GM13977 (cell line): ENCODE results near the gene ADAMTS12.
A peak's percentile ranks its signal among the peaks of the same experiment; 100 is the strongest.

Experiments
- DNase-seq: peaks from one replicate; pipeline ENCODE4 v3.0.0; 2012; ENCODE audit warnings: low spot score
- CTCF ChIP-seq: IDR thresholded peaks from 2 replicates; pipeline ENCODE4 v1.5.1; 2012; ENCODE audit warnings: mild to moderate bottlenecking, control low read depth; ENCODE audit not compliant: insufficient read depth; ENCODE audit errors: extremely low read depth, missing control alignments
- in situ Hi-C: fragments of 300-500 bp; cut with MboI; formaldehyde crosslinking; loops from one replicate; pipeline ENCODE4 v1.12.0; 2022; ENCODE audit warnings: low sequenced_read_pairs, low pct_unique_long_range_greater_than_20kb, mixed read lengths, inconsistent platforms; ENCODE audit not compliant: unreplicated experiment

Gene ADAMTS12

GRCh38 chr5:33685873-33686755 is 205.7 kb downstream of the ADAMTS12 start:
- TF ChIP-seq CTCF = no peak
- no peak for DNase-seq
- in situ Hi-C loops = no loop called here

GRCh38 chr5:33684496-33685159 is 207.2 kb downstream of the ADAMTS12 start:
- DNase-seq = no peak
- no peak for TF ChIP-seq CTCF

GRCh38 chr5:33679791-33680190 is 212.0 kb downstream of the ADAMTS12 start:
- in situ Hi-C loops = no loop called here
- no peak for TF ChIP-seq CTCF
- DNase-seq = no peak

More at GRCh38 chr5:33684496-33685159, 207.2 kb downstream of the ADAMTS12 start:
- in situ Hi-C loops = no loop called here

- peak; percentile 23 for DNase-seq
- in situ Hi-C loops = no loop called here
- no peak for TF ChIP-seq CTCF
These were observed 215.8 kb downstream of the ADAMTS12 start for GRCh38 chr5:33675958-33676464.

- DNase-seq = no peak
These were observed 220.0 kb downstream of the ADAMTS12 start for GRCh38 chr5:33671700-33672291.

More at GRCh38 chr5:33671700-33672291, 220.0 kb downstream of the ADAMTS12 start:
- TF ChIP-seq CTCF = no peak
- in situ Hi-C loops = no loop called here
